Measurements from ENCODE around the gene CAPN8.

- TF ChIP-seq, protein P1, sequence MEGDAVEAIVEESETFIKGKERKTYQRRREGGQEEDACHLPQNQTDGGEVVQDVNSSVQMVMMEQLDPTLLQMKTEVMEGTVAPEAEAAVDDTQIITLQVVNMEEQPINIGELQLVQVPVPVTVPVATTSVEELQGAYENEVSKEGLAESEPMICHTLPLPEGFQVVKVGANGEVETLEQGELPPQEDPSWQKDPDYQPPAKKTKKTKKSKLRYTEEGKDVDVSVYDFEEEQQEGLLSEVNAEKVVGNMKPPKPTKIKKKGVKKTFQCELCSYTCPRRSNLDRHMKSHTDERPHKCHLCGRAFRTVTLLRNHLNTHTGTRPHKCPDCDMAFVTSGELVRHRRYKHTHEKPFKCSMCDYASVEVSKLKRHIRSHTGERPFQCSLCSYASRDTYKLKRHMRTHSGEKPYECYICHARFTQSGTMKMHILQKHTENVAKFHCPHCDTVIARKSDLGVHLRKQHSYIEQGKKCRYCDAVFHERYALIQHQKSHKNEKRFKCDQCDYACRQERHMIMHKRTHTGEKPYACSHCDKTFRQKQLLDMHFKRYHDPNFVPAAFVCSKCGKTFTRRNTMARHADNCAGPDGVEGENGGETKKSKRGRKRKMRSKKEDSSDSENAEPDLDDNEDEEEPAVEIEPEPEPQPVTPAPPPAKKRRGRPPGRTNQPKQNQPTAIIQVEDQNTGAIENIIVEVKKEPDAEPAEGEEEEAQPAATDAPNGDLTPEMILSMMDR (IDR thresholded peaks at IDR 0.05) = no peak
- no peak for TF ChIP-seq POLR2A (IDR thresholded peaks at IDR 0.05)
These were observed 37.5 kb upstream of the CAPN8 start for GRCh38 chr1:223702735-223703667.
